ENCODE measurements around the gene MGRN1.

DNA sequence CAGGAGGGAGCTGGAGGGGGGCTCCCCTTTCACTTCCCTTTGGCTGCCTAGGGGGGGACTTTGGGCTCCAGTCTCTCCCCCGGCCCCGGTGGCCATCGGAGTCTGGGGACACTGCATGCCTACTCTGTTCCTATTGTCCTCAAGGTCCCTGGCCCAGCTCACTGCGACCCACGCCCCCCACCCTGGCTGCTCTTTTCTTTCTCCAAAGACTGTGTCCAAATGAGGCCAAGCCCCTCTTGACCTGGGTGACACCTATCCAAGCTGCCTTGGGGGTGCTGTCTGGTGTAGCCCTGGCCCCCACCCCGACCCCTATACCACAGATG lies 22.8 kb upstream of the MGRN1 start:
- TF ChIP-seq GATA2 (IDR thresholded peaks at IDR 0.05; ENCODE audit: low read depth, low read length) (no peak), GATA3 (IDR thresholded peaks at IDR 0.05; ENCODE audit: low read depth, low read length) (no peak)
